Activated CD8-positive, alpha-beta memory T cell treated with anti-CD3 and anti-CD28 coated beads, Interleukin-2, amount 10 ng/mL, durations not matched to agents 7 days and 5 days (primary cell): ENCODE measurements around the gene PGGT1B. TPM values are rescaled to one million over a fixed set of nuclear protein-coding genes. Genes with fewer than 3 reads are reported as not detected.

Source experiments
- ATAC-seq: fragments of 150-1000 bp; cut with Tn5 transposase; one replicate; pipeline ENCODE4 v1.10.0; 2021; ENCODE audit warnings: moderate library complexity
- CTCF ChIA-PET: fragments of 350-600 bp; sonication (Branson Sonifier 250); formaldehyde crosslinking; loops from one replicate; lab custom pipeline; 2021; ENCODE audit warnings: antibody characterized with exemption; lab: Charles Lee
- DNase-seq: peaks from one replicate; pipeline ENCODE4 v3.0.0-alpha.2; 2020
- H3K27ac Mint-ChIP-seq: one replicate; pipeline ENCODE4 v1.8.0; 2021; ENCODE audit warnings: mild to moderate bottlenecking, mixed read lengths
- H3K27me3 Mint-ChIP-seq: one replicate; pipeline ENCODE4 v1.8.0; 2021; ENCODE audit warnings: mixed read lengths
- H3K36me3 Mint-ChIP-seq: one replicate; pipeline ENCODE4 v1.8.0; 2021; ENCODE audit warnings: mild to moderate bottlenecking, mixed read lengths
- H3K4me1 Mint-ChIP-seq: one replicate; pipeline ENCODE4 v1.8.0; 2021; ENCODE audit warnings: mixed read lengths
- H3K4me3 Mint-ChIP-seq: one replicate; pipeline ENCODE4 v1.8.0; 2021; ENCODE audit warnings: mild to moderate bottlenecking, moderate library complexity, mixed read lengths
- H3K9me3 Mint-ChIP-seq: one replicate; pipeline ENCODE4 v1.8.0; 2022; ENCODE audit warnings: low read depth, mixed read lengths
- total RNA-seq, 2 experiments: library from RNA; stranded (reverse); gene quantifications; one replicate each; pipeline ENCODE4 v1.2.3, GENCODE V29; 2021

Gene PGGT1B
- total RNA-seq, 2 experiments from 2014 or later: 29.9 to 33.3 TPM

GRCh38 chr5:115243412-115243811 lies 19.3 kb downstream of the PGGT1B start:
- Mint-ChIP-seq H3K27ac (no peak overlapping the region), H3K4me1 (peaks cover 10% of the 10 kb centered on the region), H3K9me3 (no peaks in the 10 kb centered on the region), H3K27me3 (no peaks in the 10 kb centered on the region), H3K36me3 (peaks cover 3% of the 10 kb centered on the region), H3K4me3 (no peak overlapping the region)
- CTCF ChIA-PET: interaction anchor here (6.8 kb wide), 1 partner anchor 146 kb away, joined by 52 read pairs; no protein-coding TSS in a partner anchor
- ATAC-seq (peak; percentile 68), DNase-seq (no peak)

- DNase-seq (no peak), ATAC-seq (no peak)
- Mint-ChIP-seq H3K27me3 (no peaks in the 10 kb centered on the region), H3K4me3 (no peak overlapping the region), H3K36me3 (peaks cover 8% of the 10 kb centered on the region), H3K4me1 (peaks cover 10% of the 10 kb centered on the region), H3K9me3 (no peaks in the 10 kb centered on the region), H3K27ac (no peak overlapping the region)
- CTCF ChIA-PET: interaction anchor here (1.3 to 6.8 kb wide), 3 partner anchors 9 to 150 kb away, joined by 3 to 52 read pairs (median 3); no protein-coding TSS in a partner anchor
Observed at GRCh38 chr5:115241881-115242642, 20.6 kb downstream of the PGGT1B start.

- Mint-ChIP-seq H3K27me3 (no peaks in the 10 kb centered on the region), H3K9me3 (no peaks in the 10 kb centered on the region), H3K4me3 (no peak overlapping the region), H3K4me1 (no peaks in the 10 kb centered on the region), H3K27ac (no peak overlapping the region), H3K36me3 (peaks cover 14% of the 10 kb centered on the region)
- no peak for ATAC-seq
- CTCF ChIA-PET: interaction anchor here (1.6 kb wide), 1 partner anchor 9 kb away, joined by 5 read pairs; no protein-coding TSS in a partner anchor
- DNase-seq: no peak
Observed at GRCh38 chr5:115237066-115237465, 25.6 kb downstream of the PGGT1B start.

GRCh38 chr5:115236599-115236998 lies 26.1 kb downstream of the PGGT1B start:
- no peaks in the 10 kb centered on the region for H3K27me3 Mint-ChIP-seq
- CTCF ChIA-PET: interaction anchor here (1.6 kb wide), 1 partner anchor 9 kb away, joined by 5 read pairs; no protein-coding TSS in a partner anchor
- H3K4me1 Mint-ChIP-seq: no peaks in the 10 kb centered on the region
- H3K27ac Mint-ChIP-seq: no peak overlapping the region
- ATAC-seq (no peak), DNase-seq (no peak)
- peaks cover 17% of the 10 kb centered on the region for H3K36me3 Mint-ChIP-seq
- no peak overlapping the region for H3K4me3 Mint-ChIP-seq
- no peaks in the 10 kb centered on the region for H3K9me3 Mint-ChIP-seq

- H3K9me3 Mint-ChIP-seq: no peaks in the 10 kb centered on the region
- H3K36me3 Mint-ChIP-seq: peaks cover 34% of the 10 kb centered on the region
- H3K27me3 Mint-ChIP-seq: no peaks in the 10 kb centered on the region
- no peak overlapping the region for H3K27ac Mint-ChIP-seq
- H3K4me1 Mint-ChIP-seq: no peaks in the 10 kb centered on the region
- H3K4me3 Mint-ChIP-seq: no peak overlapping the region
- ATAC-seq: no peak
- CTCF ChIA-PET: interaction anchor here (0.9 kb wide), 1 partner anchor 133 kb away, joined by 3 read pairs; no protein-coding TSS in a partner anchor
- no peak for DNase-seq
Observed at GRCh38 chr5:115231598-115231997, 31.1 kb downstream of the PGGT1B start.

- no peak overlapping the region for H3K4me3 Mint-ChIP-seq
- DNase-seq (no peak), ATAC-seq (no peak)
- no peaks in the 10 kb centered on the region for H3K27me3 Mint-ChIP-seq
- H3K36me3 Mint-ChIP-seq: peaks cover 34% of the 10 kb centered on the region
- no peak overlapping the region for H3K27ac Mint-ChIP-seq
- no peaks in the 10 kb centered on the region for H3K4me1 Mint-ChIP-seq
- CTCF ChIA-PET: interaction anchor here (0.5 kb wide), 1 partner anchor 16 kb away, joined by 3 read pairs; no protein-coding TSS in a partner anchor
- no peaks in the 10 kb centered on the region for H3K9me3 Mint-ChIP-seq
Observed at GRCh38 chr5:115229606-115230005, 33.1 kb downstream of the PGGT1B start.

- no peak for ATAC-seq
- H3K36me3 Mint-ChIP-seq: peaks cover 39% of the 10 kb centered on the region
- H3K9me3 Mint-ChIP-seq: no peaks in the 10 kb centered on the region
- DNase-seq: no peak
- CTCF ChIA-PET: no interaction called here
- H3K4me1 Mint-ChIP-seq: no peaks in the 10 kb centered on the region
- no peak overlapping the region for H3K27ac Mint-ChIP-seq
- no peak overlapping the region for H3K4me3 Mint-ChIP-seq
- no peaks in the 10 kb centered on the region for H3K27me3 Mint-ChIP-seq
Observed at GRCh38 chr5:115227281-115227680, 35.4 kb downstream of the PGGT1B start.

- no peak for DNase-seq
- no peak overlapping the region for H3K27ac Mint-ChIP-seq
Observed at GRCh38 chr5:115214541-115214940, 48.1 kb downstream of the PGGT1B start.

GRCh38 chr5:115209279-115209678 lies 53.4 kb downstream of the PGGT1B start:
- CTCF ChIA-PET: interaction anchor here (1.0 kb wide), 1 partner anchor 10 kb away, joined by 3 read pairs; no protein-coding TSS in a partner anchor
- Mint-ChIP-seq H3K4me1 (peaks cover 22% of the 10 kb centered on the region), H3K4me3 (peak overlapping the region; percentile 44), H3K36me3 (peaks cover 15% of the 10 kb centered on the region), H3K27ac (peak overlapping the region; percentile 77), H3K9me3 (no peaks in the 10 kb centered on the region), H3K27me3 (no peaks in the 10 kb centered on the region)
- ATAC-seq (peak; percentile 98), DNase-seq (peak; percentile 81)

More at GRCh38 chr5:115214541-115214940, 48.1 kb downstream of the PGGT1B start:
- CTCF ChIA-PET: no interaction called here
- peaks cover 17% of the 10 kb centered on the region for H3K36me3 Mint-ChIP-seq
- H3K4me1 Mint-ChIP-seq: peaks cover 13% of the 10 kb centered on the region
- ATAC-seq: no peak
- no peaks in the 10 kb centered on the region for H3K27me3 Mint-ChIP-seq
- no peaks in the 10 kb centered on the region for H3K9me3 Mint-ChIP-seq
- H3K4me3 Mint-ChIP-seq: no peak overlapping the region

GRCh38 chr5:115202952-115203351 lies 59.7 kb downstream of the PGGT1B start:
- CTCF ChIA-PET: no interaction called here
- no peaks in the 10 kb centered on the region for H3K9me3 Mint-ChIP-seq
- ATAC-seq: no peak
- H3K4me1 Mint-ChIP-seq: no peaks in the 10 kb centered on the region
- H3K27me3 Mint-ChIP-seq: peaks cover 10% of the 10 kb centered on the region
- no peak for DNase-seq
- H3K4me3 Mint-ChIP-seq: no peak overlapping the region
- H3K27ac Mint-ChIP-seq: no peak overlapping the region
- peaks cover 6% of the 10 kb centered on the region for H3K36me3 Mint-ChIP-seq

- CTCF ChIA-PET: no interaction called here
- H3K9me3 Mint-ChIP-seq: no peaks in the 10 kb centered on the region
- ATAC-seq (no peak), DNase-seq (no peak)
- H3K36me3 Mint-ChIP-seq: peaks cover 2% of the 10 kb centered on the region
- H3K27me3 Mint-ChIP-seq: peaks cover 16% of the 10 kb centered on the region
- H3K4me1 Mint-ChIP-seq: no peaks in the 10 kb centered on the region
- H3K27ac Mint-ChIP-seq: no peak overlapping the region
- no peak overlapping the region for H3K4me3 Mint-ChIP-seq
Observed at GRCh38 chr5:115196161-115196560, 66.5 kb downstream of the PGGT1B start.

- CTCF ChIA-PET: no interaction called here
Observed at GRCh38 chr5:115194676-115195075, 68.0 kb downstream of the PGGT1B start.

GRCh38 chr5:115193295-115193694 lies 69.4 kb downstream of the PGGT1B start:
- Mint-ChIP-seq H3K27me3 (peaks cover 18% of the 10 kb centered on the region), H3K27ac (no peak overlapping the region), H3K4me3 (no peak overlapping the region), H3K9me3 (no peaks in the 10 kb centered on the region), H3K36me3 (no peaks in the 10 kb centered on the region), H3K4me1 (no peaks in the 10 kb centered on the region)
- DNase-seq (no peak), ATAC-seq (no peak)
- CTCF ChIA-PET: no interaction called here

More at GRCh38 chr5:115194676-115195075, 68.0 kb downstream of the PGGT1B start:
- no peak overlapping the region for H3K27ac Mint-ChIP-seq
- H3K4me1 Mint-ChIP-seq: no peaks in the 10 kb centered on the region
- ATAC-seq (no peak), DNase-seq (no peak)
- no peaks in the 10 kb centered on the region for H3K36me3 Mint-ChIP-seq
- no peaks in the 10 kb centered on the region for H3K9me3 Mint-ChIP-seq
- H3K4me3 Mint-ChIP-seq: no peak overlapping the region
- peaks cover 19% of the 10 kb centered on the region for H3K27me3 Mint-ChIP-seq

- H3K9me3 Mint-ChIP-seq: no peaks in the 10 kb centered on the region
- no peaks in the 10 kb centered on the region for H3K4me1 Mint-ChIP-seq
- no peak overlapping the region for H3K27ac Mint-ChIP-seq
- H3K4me3 Mint-ChIP-seq: no peak overlapping the region
- H3K27me3 Mint-ChIP-seq: peaks cover 22% of the 10 kb centered on the region
- DNase-seq: no peak
- CTCF ChIA-PET: no interaction called here
- ATAC-seq: no peak
- peaks cover 2% of the 10 kb centered on the region for H3K36me3 Mint-ChIP-seq
Observed at GRCh38 chr5:115192098-115192497, 70.6 kb downstream of the PGGT1B start.
